EL (cell line): ENCODE measurements around the gene LRRC47.
A peak's percentile ranks its signal among the peaks of the same experiment; 100 is the strongest.
"Not testable (repeated sequence)": the region's sequence is repeated elsewhere in the genome, so short reads cannot be mapped to it uniquely, and the experiment has no call there.

Source experiments
- DNase-seq: peaks from one replicate; pipeline ENCODE4 v3.0.0-alpha.2; 2016

LRRC47 gene

GRCh38 chr1:3771108-3772026 lies 24.9 kb downstream of the LRRC47 start:
- DNase-seq = no peak

- no peak for DNase-seq
Measured at GRCh38 chr1:3770047-3770765, 26.1 kb downstream of the LRRC47 start.

DNA sequence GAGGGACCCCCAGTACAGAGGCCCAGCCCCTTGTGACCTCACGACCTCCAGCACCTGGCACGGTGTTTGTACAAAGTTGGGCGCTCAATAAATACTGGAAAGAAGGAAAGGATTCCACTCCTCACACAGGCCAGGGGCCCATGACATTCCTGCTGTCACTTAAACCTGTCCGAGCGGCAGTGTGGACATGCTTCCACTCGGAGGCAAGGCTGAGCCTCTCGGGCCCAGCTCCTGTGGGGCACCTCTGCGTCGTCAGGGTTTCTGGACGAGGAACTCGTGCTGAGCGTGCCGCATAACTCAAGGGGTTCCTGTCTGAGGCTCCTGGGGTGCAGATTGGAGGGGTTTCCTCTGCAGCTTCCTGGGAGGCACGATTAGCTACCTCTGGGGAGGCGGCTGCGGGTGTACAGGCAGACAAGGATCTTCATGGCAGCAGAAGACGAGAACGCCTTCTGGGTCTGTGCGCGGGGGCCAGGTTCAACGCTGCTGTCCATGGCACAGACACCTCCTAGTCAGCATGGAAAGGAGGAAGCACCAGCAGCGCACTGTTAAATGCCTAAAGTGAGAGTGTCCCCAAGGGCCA lies 27.4 kb downstream of the LRRC47 start:
- no peak for DNase-seq

GRCh38 chr1:3767328-3767925 lies 28.9 kb downstream of the LRRC47 start:
- no peak for DNase-seq

DNA sequence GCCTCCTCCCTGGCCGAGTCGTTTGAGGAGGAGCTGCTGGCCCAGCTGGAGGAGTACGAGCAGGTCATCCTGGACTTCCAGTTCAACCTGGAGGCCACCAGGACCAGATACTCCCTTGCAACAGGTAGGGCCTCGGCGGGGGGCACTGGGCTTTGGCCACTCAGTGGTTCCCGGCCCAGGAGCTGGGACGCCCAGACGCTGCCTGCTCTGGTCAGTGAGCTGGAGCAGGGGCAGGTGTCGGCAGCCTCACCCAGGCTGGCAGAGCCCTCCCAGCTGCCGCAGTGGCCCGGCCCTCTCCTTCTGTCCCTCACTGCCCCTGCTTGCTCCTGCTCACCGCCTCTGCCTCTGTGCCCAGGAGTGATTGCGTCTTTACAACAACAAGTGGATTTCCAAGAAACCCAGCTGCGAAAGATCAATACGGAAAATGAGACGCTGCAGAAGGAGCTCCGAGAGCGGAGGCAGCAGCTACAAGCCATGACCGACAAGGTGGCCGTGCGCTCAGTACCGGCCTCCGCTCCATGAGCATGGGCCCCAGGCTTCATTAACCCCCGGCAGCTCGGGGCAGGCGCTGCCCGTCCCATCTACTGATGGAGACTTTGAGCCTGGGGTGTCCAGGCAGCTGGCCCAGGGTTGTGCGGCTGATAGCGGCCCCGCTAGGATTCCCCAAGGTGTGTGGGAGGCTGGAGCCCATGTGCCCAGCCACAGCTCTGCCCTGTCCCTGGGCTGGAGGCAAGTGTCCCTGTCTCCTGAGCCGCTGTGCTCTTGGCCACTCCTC lies 32.8 kb downstream of the LRRC47 start:
- no peak for DNase-seq

DNA sequence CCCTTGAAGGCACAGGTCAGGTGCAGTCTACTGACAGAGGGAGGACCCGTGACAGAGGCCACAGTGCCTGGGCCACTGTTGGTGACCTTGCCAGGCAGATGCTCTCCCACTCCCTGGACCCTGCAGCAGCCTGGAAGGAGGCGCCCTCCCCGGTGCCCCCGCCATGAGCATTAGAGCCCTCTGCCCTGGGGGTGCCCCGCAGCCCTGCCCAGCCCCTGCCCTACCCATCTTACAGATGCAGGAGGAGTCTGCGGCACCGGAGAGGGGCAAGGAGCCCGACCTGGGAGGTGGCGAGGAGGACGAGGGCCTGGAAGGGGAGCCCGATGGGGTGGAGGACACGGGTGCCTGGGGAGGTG lies 33.4 kb downstream of the LRRC47 start:
- DNase-seq = no peak

GRCh38 chr1:3762151-3762872 lies 34.0 kb downstream of the LRRC47 start:
- no peak for DNase-seq

- DNase-seq = no peak
Measured at GRCh38 chr1:3761296-3762010, 34.8 kb downstream of the LRRC47 start.

DNA sequence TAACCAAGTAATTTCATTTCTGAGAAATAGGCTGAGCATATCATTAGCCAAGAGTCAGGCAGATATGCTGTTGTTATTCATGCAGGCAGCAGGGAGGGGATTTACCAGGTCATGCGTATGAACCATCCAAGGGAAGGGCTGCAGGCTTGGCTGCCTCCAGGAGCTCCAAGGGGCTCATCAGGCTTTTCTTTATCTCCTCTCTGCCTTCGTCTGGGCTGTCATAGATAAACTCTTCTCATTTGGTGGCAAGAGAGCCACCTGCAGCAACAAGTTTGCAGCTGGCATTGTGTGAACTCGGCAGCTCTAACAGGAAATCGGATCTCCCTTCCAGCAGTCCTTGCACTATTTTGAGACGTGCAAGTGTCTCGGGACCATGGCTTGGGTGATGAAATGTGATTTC lies 36.5 kb downstream of the LRRC47 start:
- DNase-seq = no peak

DNA sequence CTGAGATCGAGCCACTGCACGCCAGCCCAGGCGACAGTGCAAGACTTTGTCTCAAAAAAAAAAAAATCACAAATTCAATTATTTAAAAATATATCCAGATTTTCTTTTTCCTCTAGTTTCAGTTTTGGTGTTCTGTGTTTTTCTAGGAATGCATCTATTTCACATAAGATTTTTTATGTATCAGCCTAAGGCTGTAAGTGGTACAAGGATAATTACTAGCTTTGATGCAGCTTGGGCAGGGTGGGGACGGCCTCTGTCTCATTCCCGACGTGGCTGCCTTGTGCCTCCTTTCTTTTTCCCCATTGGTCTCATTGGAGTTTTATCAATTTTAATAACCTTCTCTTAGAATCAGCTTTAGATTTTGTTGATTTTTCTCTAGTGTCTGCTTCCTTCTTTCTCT lies 37.1 kb downstream of the LRRC47 start:
- DNase-seq = no peak

- no peak for DNase-seq
Measured at GRCh38 chr1:3756394-3756793, 39.9 kb downstream of the LRRC47 start.

- DNase-seq = no peak
Measured at GRCh38 chr1:3753656-3754454, 42.4 kb downstream of the LRRC47 start.

DNA sequence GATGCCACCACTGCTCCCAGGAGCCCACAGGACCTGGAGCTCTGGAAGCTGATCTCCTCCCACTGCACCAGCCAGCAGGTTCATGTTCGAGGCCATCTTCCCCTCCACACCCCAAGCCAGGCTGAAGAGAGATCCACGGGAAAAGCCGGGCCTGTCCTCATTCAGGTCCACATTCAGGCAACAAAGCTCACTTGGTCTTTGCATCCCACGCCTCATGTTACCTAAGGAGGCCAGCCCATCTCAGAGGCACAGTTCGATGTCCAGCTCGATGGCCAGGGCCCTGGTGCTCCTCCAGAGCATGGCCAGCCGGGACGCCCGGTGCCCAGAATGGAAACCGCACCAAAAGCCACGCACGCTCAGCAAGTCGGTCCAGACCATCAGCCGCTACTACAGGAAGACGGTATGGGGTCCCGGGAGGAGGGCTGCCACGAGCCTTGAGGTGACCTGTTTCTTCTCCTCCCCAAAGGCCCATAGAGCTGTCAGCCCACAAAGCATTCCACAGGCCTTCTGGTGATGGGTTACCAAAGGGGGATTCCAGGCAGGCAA lies 43.8 kb downstream of the LRRC47 start, which contains the start of gene CCDC27:
Gene CCDC27 (plus strand): TSS at position 51 of the 546 bp plus-strand sequence. CDS start 32 bp downstream, at position 83.
- no peak for DNase-seq

- no peak for DNase-seq
Measured at GRCh38 chr1:3750741-3751140, 45.6 kb downstream of the LRRC47 start.

- DNase-seq = no peak
Measured at GRCh38 chr1:3749512-3749911, 46.8 kb downstream of the LRRC47 start.

DNA sequence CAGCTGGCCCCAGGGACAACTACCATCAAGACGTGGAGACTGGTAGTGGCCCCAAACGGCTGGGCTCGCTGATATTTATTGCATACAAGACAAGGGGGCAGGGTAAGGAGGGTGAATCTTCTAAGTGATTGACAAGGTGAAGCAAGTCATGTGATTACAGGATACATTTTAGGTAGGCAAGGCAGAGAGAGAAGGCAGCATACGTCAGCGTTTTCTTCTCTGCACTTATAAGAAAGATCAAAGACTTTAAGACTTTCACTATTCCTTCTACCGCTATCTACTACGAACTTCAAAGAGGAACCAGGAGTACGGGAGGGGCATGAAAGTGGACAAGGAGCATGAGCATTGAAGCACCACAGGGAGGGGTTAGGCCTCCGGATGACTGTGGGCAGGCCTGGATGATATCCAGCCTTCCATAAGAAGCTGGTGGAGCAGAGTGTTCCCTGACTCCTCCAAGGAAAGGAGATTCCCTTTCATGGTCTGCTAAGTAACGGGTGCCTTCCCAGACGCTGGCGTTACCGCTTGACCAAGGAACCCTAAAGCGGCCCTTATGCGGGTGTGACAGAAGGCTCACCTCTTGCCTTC lies 47.9 kb downstream of the LRRC47 start:
- DNase-seq = not testable (repeated sequence)

DNA sequence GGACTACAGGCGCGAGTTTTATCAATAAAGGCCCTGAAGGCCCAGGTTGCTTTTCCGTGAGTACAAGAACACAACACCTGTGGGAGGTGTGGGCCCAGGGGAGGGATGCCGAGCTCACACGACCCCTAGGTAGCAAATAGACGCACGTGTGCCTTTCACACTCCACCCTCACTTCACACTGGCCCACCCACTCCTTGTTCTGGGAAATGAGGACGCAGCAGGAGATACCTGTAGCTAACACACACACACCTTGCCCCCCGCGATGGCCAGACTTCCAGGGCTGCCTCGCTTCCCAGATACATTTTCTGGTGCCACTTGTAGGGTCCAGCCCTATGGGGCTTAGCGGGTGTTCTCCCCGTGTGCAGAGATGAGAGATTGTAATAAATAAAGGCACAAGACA lies 48.4 kb downstream of the LRRC47 start:
- no peak for DNase-seq

- no peak for DNase-seq
Measured at GRCh38 chr1:3747522-3747848, 48.8 kb downstream of the LRRC47 start.

DNA sequence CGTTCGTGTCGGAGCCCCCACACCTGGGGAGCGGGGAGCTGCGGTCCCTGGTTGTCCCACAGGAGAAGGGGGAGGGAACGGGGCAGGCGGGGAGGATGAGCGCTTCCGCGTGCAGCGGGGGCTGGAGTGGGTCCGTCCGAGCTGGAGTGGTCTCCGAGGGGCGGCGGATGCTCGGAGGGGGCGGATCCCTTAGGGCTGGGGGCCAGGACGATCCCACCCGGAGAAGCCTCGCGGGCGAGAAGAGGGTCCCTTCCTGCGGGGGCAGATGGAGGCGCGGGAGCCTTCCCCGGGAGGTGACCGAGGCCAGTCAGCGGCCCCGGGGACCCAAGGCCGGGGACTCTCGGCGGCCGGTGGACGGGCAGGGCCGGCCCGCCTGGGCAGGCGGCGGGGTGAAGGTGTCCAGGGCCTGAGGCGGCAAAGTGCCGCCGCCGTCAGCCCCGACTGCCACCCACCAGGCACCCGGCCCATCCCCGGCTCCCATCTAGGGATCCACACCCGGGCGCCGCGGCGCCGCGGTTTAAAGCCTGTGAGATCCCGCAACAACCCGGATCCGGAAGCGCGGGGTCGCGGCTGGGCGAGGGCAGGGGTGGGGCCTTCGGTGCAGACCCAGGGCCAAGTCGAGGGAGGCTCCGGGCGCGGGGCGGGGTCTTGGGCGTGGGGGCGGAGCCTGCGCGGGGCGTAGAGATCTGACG lies 49.3 kb downstream of the LRRC47 start:
- DNase-seq = peak; percentile 73
